Right ventricle myocardium inferior (tissue), 1 donor: Measurements from ENCODE around the gene SPAG4. TPM values are rescaled to one million over a fixed set of nuclear protein-coding genes. Genes with fewer than 3 reads are reported as not detected.
A peak's percentile ranks its signal among the peaks of the same experiment; 100 is the strongest.

Experiments used
- ATAC-seq: fragments of 200-7000 bp; cut with Tn5 transposase; one replicate; pipeline ENCODE4 v1.9.1; 2020; ENCODE audit warnings: mild to moderate bottlenecking, moderate library complexity
- DNase-seq: peaks from one replicate; pipeline ENCODE4 v3.0.0; 2021; ENCODE audit errors: missing footprints
- intact Hi-C: fragments of 100-400 bp; cut with DNase I; formaldehyde crosslinking; loops from one replicate; pipeline ENCODE4 v1.11.0; 2022
- total RNA-seq: library from RNA; stranded (reverse); fragmentation: NEBNext Ultra II Directional; extraction: Animal tissue kit (Norgen Biotek cat#: 25700); gene quantifications from one replicate; pipeline ENCODE4 v1.2.1, GENCODE V29; 2021
- donor health status: DM: no; HTN: yes; CAD: no; lungs with severe emphysema.

SPAG4 gene
- total RNA-seq, 1 donor from 2014 or later: 1.6 TPM

DNA sequence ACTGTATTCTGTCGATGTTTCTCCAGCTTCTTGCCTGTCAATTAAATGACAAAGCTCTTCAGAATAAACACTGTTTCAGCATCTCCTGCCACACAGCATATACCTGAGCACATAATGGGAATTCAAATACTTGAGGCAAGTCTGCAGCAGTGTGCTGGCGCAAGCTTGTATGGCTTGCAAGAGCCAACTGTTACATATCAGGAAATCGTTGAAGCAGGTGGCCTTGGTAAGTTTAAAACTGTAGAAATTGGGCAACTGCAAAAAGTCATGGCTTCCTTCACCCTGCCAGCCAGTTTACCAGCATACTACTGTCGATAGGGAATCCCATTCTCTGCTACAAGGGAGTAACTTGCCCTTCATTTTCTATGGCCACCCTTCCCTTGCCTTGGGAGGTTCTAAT is 26.1 kb downstream of the SPAG4 start:
- no peak for ATAC-seq
- no peak for DNase-seq

GRCh38 chr20:35643045-35643444 is 27.4 kb downstream of the SPAG4 start:
- ATAC-seq: no peak
- intact Hi-C loops: no loop called here
- no peak for DNase-seq

More for the DNA sequence above, 26.1 kb downstream of the SPAG4 start:
- intact Hi-C loops: no loop called here

GRCh38 chr20:35644806-35645205 is 29.2 kb downstream of the SPAG4 start:
- ATAC-seq (no peak), DNase-seq (no peak)
- intact Hi-C loops: no loop called here

- intact Hi-C loops: no loop called here
- DNase-seq (no peak), ATAC-seq (no peak)
Measured at GRCh38 chr20:35648836-35649235, 33.2 kb downstream of the SPAG4 start.

DNA sequence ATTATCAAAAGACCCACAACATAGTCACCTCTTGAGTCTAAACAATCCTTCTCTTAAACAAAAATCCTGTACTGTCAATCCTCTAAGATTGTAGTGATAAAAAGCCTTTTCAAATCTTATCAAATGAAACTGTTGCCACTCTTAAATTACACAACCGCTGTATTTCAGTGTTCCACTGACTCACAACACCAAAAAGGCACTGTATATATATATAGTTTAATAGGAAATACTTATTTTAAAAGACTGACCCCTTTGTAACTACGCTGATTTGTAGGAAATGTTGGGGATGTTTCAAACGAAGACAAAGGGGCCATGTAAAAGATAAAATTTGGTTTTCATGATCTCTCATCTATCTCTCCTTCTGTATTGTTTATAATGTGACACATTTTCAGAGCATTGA is 35.0 kb downstream of the SPAG4 start:
- ATAC-seq (no peak), DNase-seq (no peak)
- intact Hi-C loops: no loop called here

DNA sequence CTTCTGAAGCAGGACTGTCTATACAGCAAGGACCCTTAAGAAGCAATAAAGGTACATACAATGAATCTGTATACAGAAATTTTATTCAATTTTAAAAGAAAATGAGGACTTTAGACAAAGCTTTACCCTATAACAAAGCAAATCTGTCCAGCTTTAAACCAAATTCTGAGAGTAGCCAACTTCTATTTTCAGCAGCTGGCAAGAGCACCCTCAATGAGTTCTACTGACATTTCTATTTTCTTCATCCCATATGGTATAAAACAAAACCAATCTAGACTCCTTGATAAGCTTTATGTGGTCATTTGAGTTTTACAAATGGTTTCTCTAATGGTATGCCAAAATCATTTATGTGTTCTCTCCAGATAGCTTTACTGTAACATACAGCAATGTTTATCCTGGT is 36.3 kb downstream of the SPAG4 start:
- no peak for DNase-seq
- no peak for ATAC-seq
- intact Hi-C loops: no loop called here

GRCh38 chr20:35652641-35653429 is 37.2 kb downstream of the SPAG4 start:
- DNase-seq: no peak
- intact Hi-C loops: no loop called here
- ATAC-seq: no peak

GRCh38 chr20:35653430-35653734 is 37.8 kb downstream of the SPAG4 start:
- no peak for ATAC-seq
- intact Hi-C loops: no loop called here
- no peak for DNase-seq

DNA sequence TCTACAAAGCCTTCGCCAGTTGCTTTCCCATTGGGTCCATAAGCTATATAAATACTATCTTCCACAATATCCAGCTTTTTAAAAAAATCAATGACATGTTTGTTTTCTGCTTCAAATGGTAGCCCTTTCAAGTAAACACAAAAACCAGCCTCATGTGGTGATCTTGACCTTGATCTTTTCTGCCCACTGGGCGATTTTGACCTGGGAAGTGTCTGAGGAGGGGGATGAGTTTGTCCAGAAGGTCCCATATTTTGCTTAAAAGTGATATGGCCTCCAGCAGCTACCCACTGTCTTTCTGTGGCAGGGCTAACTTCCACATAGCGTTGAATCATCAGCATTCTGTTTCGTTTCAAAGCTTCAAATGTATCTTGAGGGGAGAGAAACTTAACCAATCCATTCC is 38.3 kb downstream of the SPAG4 start:
- ATAC-seq (no peak), DNase-seq (no peak)
- intact Hi-C loops: no loop called here

DNA sequence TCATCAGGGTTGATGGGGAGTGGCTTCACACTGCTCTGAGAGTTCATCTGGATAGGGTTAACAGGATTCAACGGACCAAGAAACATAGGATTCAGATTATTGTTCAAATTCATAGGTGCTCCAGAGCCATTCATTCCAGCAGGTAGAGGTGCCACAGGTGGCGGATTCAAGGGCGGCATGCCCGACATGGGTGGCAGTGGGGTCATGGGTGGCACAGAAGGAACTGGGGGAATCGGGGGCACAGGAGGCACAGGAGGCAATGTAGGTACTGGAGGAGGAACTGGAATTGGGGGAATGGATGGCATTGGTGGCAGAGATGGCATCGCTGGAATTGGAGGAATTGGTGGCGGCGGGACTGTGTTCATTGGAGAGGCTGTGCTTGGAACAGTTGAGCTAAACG is 38.8 kb downstream of the SPAG4 start:
- intact Hi-C loops: no loop called here
- no peak for DNase-seq

DNA sequence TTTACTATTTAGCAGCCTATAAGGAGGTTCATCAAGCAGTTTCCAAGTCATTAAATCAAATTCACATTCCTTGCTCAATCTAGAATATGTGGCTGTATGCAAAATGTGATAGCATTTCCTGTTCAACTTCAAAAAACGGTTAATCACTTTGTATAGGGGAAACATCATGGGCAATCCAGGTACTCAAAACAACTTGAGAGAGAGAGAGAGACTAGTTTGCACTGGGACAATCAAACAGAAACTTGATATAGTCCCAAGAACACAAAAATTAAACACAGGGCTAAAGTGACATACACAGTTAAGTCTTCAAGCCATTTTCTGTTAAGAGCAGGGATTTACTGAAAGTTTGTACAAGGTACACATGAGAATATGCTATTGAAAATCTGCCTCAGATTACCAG is 41.6 kb downstream of the SPAG4 start:
- intact Hi-C loops: no loop called here
- no peak for DNase-seq
- ATAC-seq: no peak

More for the DNA sequence above, 38.8 kb downstream of the SPAG4 start:
- ATAC-seq: no peak

DNA sequence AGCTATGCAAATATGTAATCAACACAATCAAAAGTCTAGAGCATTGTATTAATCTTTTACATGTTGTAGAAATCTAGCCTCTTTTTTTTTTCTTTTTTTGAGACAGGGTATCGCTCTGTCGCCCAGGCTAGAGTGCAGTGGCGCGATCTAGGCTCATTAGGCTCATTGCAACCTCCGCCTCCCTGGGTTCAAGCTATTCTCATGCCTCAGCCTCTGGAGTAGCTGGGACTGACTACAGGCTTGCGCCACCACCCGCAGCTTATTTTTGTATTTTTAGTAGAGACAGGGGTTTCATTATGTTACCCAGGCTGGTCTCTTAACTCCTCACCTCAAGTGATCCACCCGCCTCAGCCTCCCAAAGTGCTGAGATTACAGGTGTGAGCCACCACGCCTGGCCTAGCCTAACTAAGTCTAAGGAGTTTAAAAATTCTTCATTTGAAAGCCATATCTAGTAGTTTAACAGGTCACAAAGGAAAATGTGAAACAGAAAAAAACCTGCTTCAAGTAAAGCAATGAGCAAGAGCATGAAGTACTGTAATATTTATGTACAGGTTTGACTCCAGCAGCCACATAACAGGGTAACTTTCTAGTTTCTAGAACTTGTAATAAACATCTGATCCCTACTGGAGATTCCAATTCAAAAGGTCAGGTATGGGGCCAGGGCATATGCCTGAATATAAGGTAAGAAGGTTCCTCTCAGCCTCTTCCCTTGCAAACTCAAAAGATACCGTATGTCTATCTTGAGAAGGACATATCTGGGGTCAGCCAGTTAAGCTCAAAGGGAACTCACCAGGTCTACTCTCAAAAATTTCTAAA is 44.7 kb downstream of the SPAG4 start:
- ATAC-seq: no peak

GRCh38 chr20:35661053-35661452 is 45.4 kb downstream of the SPAG4 start:
- intact Hi-C loops: no loop called here
- DNase-seq (no peak), ATAC-seq (no peak)

More for the DNA sequence above, 44.7 kb downstream of the SPAG4 start:
- intact Hi-C loops: no loop called here
- DNase-seq: no peak

GRCh38 chr20:35661908-35662307 is 46.3 kb downstream of the SPAG4 start:
- no peak for DNase-seq
- no peak for ATAC-seq
- intact Hi-C loops: loop anchor here (2.0 kb wide), 1 partner anchor 45 kb away; no protein-coding TSS in a partner anchor

- intact Hi-C loops: loop anchor here (2.0 kb wide), 1 partner anchor 46 kb away; no protein-coding TSS in a partner anchor
- ATAC-seq (no peak), DNase-seq (no peak)
Measured at GRCh38 chr20:35662551-35662950, 46.9 kb downstream of the SPAG4 start.

DNA sequence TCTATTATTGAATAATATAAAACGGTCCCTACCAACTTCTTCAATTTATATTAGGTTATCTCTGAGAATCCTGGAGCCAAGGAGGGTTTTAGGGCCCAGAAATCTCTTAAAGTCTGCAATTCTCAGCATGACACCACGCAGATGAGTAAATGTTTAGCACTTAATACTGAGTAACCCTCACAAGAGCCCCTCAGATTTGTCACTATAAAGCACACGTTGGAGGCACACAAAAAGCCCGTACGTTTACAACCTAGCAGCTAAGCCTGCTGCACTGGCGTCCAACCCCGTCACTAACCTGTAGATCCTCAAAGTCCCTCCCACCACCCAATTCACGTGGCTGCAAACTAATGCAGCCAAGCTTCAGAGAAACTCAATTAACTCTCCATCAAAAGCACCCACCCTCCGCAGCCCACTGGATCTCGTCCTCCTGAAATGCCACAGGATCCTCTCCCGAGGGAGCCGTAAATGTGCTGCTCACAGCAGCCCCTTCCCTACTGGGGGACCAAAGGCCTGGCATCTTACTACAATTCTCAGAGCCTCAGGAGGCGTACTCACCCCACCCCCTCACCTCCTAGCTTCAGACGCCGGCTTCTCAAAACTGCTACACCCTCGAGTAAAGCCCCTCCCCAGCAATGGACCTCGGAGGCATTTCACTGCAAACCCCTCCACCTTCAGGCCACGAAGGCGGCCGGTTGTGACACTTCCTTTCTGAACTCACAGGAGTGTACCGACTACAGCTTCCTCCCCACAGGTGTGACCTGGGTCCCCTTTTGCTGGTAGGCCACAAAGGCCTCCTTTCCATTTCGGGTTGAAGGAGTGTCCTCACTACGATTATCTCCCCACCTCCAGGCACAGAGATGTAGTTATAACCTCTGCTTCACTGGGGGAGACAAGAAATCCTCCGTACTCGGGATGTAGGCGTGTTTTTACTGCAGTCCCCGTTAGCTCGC is 48.2 kb downstream of the SPAG4 start:
- peak; percentile 1 for ATAC-seq
- intact Hi-C loops: loop anchor here (2.0 kb wide), 2 partner anchors 35 to 47 kb away; partner anchors contain the start of genes NFS1 and ROMO1
- DNase-seq: no peak

DNA sequence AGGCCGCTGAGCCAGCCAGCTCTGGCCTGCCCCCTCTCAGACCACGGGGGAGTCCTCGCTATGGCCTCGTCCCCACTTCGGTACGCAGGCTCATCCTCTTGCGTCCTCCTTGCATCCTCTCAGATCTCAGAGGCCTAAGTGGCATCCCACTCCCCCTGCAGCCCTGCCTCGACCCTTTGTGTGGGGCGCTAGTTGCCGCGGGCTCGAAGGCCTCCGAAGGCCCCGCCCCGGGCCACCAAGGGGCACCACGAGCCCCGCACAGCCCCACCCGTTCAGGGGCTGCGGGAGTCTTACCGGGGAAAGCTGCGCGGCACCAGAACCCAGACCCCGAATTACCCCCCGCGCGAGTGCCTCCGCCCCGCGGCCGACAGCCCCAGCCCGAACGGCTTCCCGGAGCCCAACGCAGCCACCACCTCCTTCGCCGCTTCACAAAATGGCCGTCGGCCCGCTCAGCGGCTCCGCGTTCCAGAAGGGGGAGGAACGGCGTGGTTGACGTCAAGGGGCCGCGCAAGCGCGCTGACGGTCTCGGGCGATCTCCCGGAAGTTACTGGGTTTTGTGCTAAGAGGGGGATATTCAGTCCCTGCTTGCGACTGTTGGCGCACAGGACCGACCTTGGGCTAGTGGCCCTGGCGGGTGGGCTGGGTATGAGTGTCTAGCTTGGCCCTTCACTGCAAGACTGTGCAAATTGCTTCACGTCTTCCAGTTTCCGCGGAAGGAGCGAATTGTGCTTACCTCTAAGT is 49.0 kb downstream of the SPAG4 start, which contains the start of the genes CPNE1 and RBM12:
Gene CPNE1 (minus strand): TSS at position 435 of the 741 bp plus-strand sequence. CDS start 31,977 bp downstream, outside the sequence.
Gene RBM12 (minus strand): TSS at position 435 of the 741 bp plus-strand sequence. CDS start 9,578 bp downstream, outside the sequence.
- ATAC-seq: peak; percentile 98
- intact Hi-C loops: loop anchor here (2.0 kb wide), 1 partner anchor 34 kb away; the partner anchor contains the start of genes NFS1 and ROMO1

GRCh38 chr20:35665949-35666288 is 50.3 kb downstream of the SPAG4 start:
- intact Hi-C loops: loop anchor here (2.0 kb wide), 1 partner anchor 33 kb away; the partner anchor contains the start of genes NFS1 and ROMO1
- no peak for DNase-seq
- ATAC-seq: no peak

More for the DNA sequence above, 49.0 kb downstream of the SPAG4 start, which contains the start of the genes CPNE1 and RBM12:
- DNase-seq: peak; percentile 95
